Spleen (tissue), 11 donors: ENCODE measurements around the gene SIRPA. TPM values are rescaled to one million over a fixed set of nuclear protein-coding genes. Genes with fewer than 3 reads are reported as not detected.

Source experiments
- DNase-seq: peaks from one replicate; pipeline ENCODE4 v3.0.0-alpha.2; 2020
- H3K27ac ChIP-seq, 8 donors: fragments of 200-600 bp; sonication (generic) in 7 of 8; 1 replicate in 4 of 8; 2 replicates in 4 of 8; pipeline versions ENCODE4 v1.5.0 to v1.8.0; 2016 to 2021; ENCODE audit warnings: inconsistent platforms in 4 of 8, mild to moderate bottlenecking in 4 of 8, moderate library complexity in 1 of 8
- H3K27me3 ChIP-seq, 7 donors: fragments of 200-600 bp; sonication (generic) in 6 of 7; replicated peaks in 1 of 7; 1 replicate in 4 of 7; 2 replicates in 3 of 7; pipeline versions ENCODE4 v1.5.0 to v1.8.0; 2016 to 2021; ENCODE audit warnings: inconsistent platforms in 3 of 7, mild to moderate bottlenecking in 1 of 7
- H3K36me3 ChIP-seq, 6 donors: fragments of 200-600 bp; sonication (generic) in 5 of 6; 1 replicate in 4 of 6; 2 replicates in 2 of 6; pipeline versions ENCODE4 v1.5.0 to v1.8.0; 2016 to 2021; ENCODE audit warnings: inconsistent platforms in 2 of 6
- H3K4me1 ChIP-seq, 6 donors: fragments of 200-600 bp; sonication (generic) in 5 of 6; 1 replicate in 3 of 6; 2 replicates in 3 of 6; pipeline versions ENCODE4 v1.5.0 to v1.8.0; 2016 to 2021; ENCODE audit warnings: inconsistent platforms in 3 of 6
- H3K4me3 ChIP-seq, 8 donors: fragments of 200-600 bp; sonication (generic) in 7 of 8; 1 replicate in 4 of 8; 2 replicates in 4 of 8; pipeline versions ENCODE4 v1.5.0 to v1.8.0; 2016 to 2021; ENCODE audit warnings: inconsistent platforms in 4 of 8, mild to moderate bottlenecking in 4 of 8, moderate library complexity in 2 of 8
- H3K9me3 ChIP-seq, 8 donors: fragments of 200-600 bp; sonication (generic) in 7 of 8; 1 replicate in 4 of 8; 2 replicates in 4 of 8; pipeline versions ENCODE4 v1.5.0 to v1.8.0; 2016 to 2021; ENCODE audit warnings: inconsistent platforms in 4 of 8
- CTCF ChIP-seq, 11 experiments: fragments of 200-600 bp in 7 of 11; fragments of 450-650 bp in 4 of 11; sonication (generic) in 4 of 11; IDR thresholded peaks in 8 of 11; conservative IDR thresholded peaks in 3 of 11; 1 replicate in 7 of 11; 2 replicates in 4 of 11; pipeline versions ENCODE4 v1.4.0 to v1.8.0; 2016 to 2021; ENCODE audit warnings: antibody characterized with exemption in 11 of 11, inconsistent platforms in 4 of 11, mild to moderate bottlenecking in 1 of 11
- POLR2A ChIP-seq, 3 donors: fragments of 450-650 bp; IDR thresholded peaks; one replicate each; pipeline ENCODE4 v1.5.1; 2017; ENCODE audit warnings: antibody characterized with exemption in 3 of 3, mild to moderate bottlenecking in 1 of 3
- POLR2AphosphoS5 ChIP-seq, 3 donors: sonication (generic); formaldehyde crosslinking; IDR thresholded peaks; one replicate each; pipeline ENCODE4 v1.5.1; 2017; ENCODE audit warnings: antibody characterized with exemption in 3 of 3
- WGBS, 5 donors: extraction: QIAGEN DNeasy Blood & Tissue Kit in 3 of 5; methylation state at CpG; one replicate each; pipeline versions ENCODE4 v1.1.5 to v1.1.7; 2013 to 2018; 5-methylcytosine and 5-hydroxymethylcytosine counted together
- intact Hi-C: fragments of 100-400 bp; cut with DNase I; formaldehyde crosslinking; loops from one replicate; pipeline ENCODE4 v1.15.0; 2023; ENCODE audit warnings: low total_unique reads
- polyA plus RNA-seq, 3 donors: library from polyadenylated mRNA; stranded (reverse); fragments of 200-250 nt; gene quantifications; one replicate each; pipeline ENCODE4 v1.2.1, GENCODE V29; 2013
- total RNA-seq, 7 donors: library from RNA; depleted of rRNA in 3 of 7; stranded (reverse); fragments of >200 nt in 3 of 7; fragmentation: NEBNext Ultra II Directional in 4 of 7; extraction: Animal tissue kit (Norgen Biotek cat#: 25700) in 4 of 7; gene quantifications; one replicate each; pipeline versions ENCODE4 v1.1.0 to v1.2.1, GENCODE V29; 2016 to 2021
- donor health status: healthy with polysubstance abuse.
- donor health status: DM: no; HTN: no; CAD: no; lungs with moderate emphysema.
- donor health status: DM: no; HTN: no; CAD: no.
- donor health status: Bipolar disorder and iron deficiency.
- donor health status: healthy.
- donor health status: DM: no; HTN: no; CAD: no.
- donor health status: DM: yes; HTN: yes; CAD: no.

Gene SIRPA
- total and polyA plus RNA-seq, 10 donors, result 9.8 to 104 (median 38.4) TPM

GRCh38 chr20:1847780-1848179, 47.4 kb upstream of the SIRPA start:
- intact Hi-C loops, result no loop called here
- no peaks in the 10 kb centered on the region for H3K36me3 ChIP-seq
- H3K27me3 ChIP-seq, result peaks cover 0 to 6% (median 0%) of the 10 kb centered on the region in 7 donors
- no peak overlapping the region for H3K27ac ChIP-seq
- WGBS, 5 donors, result 94 to 100% (median 97%) methylated on average over 2 of the region's 2 CpGs
- DNase-seq, result no peak
- no peak for TF ChIP-seq POLR2A (IDR thresholded peaks at IDR 0.05)
- TF ChIP-seq CTCF (IDR thresholded peaks at IDR 0.05 in 8 of 11, conservative IDR thresholded peaks at IDR 0.05 in 3 of 11), result no peak
- no peak for TF ChIP-seq POLR2AphosphoS5 (IDR thresholded peaks at IDR 0.05)
- H3K9me3 ChIP-seq, result peaks cover 0 to 14% (median 6%) of the 10 kb centered on the region in 8 donors
- peaks cover 9 to 85% (median 42%) of the 10 kb centered on the region in 6 donors for H3K4me1 ChIP-seq
- H3K4me3 ChIP-seq, result no peak overlapping the region

DNA sequence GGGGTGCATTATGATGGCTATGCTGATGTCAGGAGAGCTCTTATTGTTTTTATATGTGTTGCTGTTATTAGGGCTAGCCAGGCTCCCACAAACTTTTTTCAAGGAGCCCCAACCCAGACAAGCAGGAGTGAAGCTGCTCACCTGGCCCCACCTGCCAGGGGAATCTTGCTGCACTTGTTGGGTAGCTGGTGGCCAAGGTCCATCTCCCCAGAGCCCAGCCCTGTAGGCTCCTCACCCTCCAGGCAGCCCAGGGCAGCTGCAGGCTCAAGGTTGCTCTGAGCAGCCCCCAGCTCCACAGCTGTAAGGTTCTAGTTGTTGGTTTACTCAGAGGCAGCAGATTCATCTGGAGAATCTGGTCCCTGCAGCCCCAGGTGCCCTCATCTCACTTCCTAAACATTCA, 46.8 kb upstream of the SIRPA start:
- H3K4me3 ChIP-seq, result no peak overlapping the region
- peaks cover 0 to 14% (median 6%) of the 10 kb centered on the region in 8 donors for H3K9me3 ChIP-seq
- H3K36me3 ChIP-seq, result no peaks in the 10 kb centered on the region
- TF ChIP-seq CTCF (IDR thresholded peaks at IDR 0.05 in 8 of 11, conservative IDR thresholded peaks at IDR 0.05 in 3 of 11), result no peak
- TF ChIP-seq POLR2AphosphoS5 (IDR thresholded peaks at IDR 0.05), result no peak
- no peak for TF ChIP-seq POLR2A (IDR thresholded peaks at IDR 0.05)
- H3K27ac ChIP-seq, result no peak overlapping the region
- intact Hi-C loops, result no loop called here
- peaks cover 0 to 6% (median 0%) of the 10 kb centered on the region in 7 donors for H3K27me3 ChIP-seq
- H3K4me1 ChIP-seq, result peaks cover 9 to 87% (median 42%) of the 10 kb centered on the region in 6 donors
- no peak for DNase-seq

DNA sequence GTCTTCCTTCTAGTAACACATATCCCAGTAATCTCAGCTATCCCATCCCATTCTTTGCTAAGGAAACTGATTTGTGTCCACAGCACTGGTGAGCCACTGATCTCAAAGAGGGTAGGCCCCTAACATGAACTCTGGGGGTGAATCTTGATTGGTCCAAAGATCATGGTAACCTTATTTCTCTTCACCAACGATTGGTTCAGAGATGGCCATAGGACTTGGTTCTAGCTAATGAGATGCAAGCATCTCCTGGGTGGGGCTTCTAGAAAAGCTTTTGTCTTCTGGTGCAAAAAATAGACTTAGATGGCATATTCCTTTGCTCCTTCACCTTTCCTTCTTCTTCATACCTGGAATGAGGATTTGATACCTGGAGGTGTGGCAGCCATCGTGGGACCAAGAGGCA, 43.8 kb upstream of the SIRPA start:
- intact Hi-C loops, result no loop called here
- Histone ChIP-seq H3K27ac (peak overlapping the region in 7 of 8 donors; percentile 46 to 83 (median 76)), H3K36me3 (no peaks in the 10 kb centered on the region), H3K4me1 (peaks cover 0 to 69% (median 18%) of the 10 kb centered on the region in 6 donors), H3K27me3 (peaks cover 0 to 11% (median 0%) of the 10 kb centered on the region in 7 donors), H3K9me3 (peaks cover 0 to 14% (median 6%) of the 10 kb centered on the region in 8 donors), H3K4me3 (peak overlapping the region in 1 of 8 donors; percentile 16)
- no peak for TF ChIP-seq POLR2AphosphoS5 (IDR thresholded peaks at IDR 0.05)
- TF ChIP-seq CTCF (IDR thresholded peaks at IDR 0.05 in 8 of 11, conservative IDR thresholded peaks at IDR 0.05 in 3 of 11), result no peak
- TF ChIP-seq POLR2A (IDR thresholded peaks at IDR 0.05), result no peak
- WGBS, 5 donors, result 73 to 95% (median 89%) methylated on average over 2 of the region's 2 CpGs
- no peak for DNase-seq

DNA sequence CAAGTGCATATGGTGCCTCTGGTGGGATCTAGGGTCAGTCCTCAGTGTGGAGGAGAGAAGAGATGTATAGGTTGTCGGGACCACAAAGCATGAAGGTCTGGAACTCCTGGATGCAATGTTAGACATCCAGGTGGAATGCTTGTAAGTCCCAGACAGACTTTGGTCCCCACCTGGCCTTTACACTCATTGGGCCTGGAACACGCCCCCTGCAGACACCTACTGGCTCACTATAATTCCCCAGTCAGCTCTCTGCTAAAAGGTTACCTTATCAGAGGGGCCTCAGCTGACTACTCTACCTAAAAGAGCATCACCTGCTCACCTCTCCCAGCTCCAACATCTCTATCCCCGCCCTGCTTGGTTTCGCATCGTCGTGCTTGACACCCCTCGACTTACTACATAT, 41.7 kb upstream of the SIRPA start:
- 80 to 97% (median 86%) methylated on average over 7 of the region's 7 CpGs for WGBS, 5 donors
- no peak for DNase-seq
- H3K4me3 ChIP-seq, result no peak overlapping the region
- no peaks in the 10 kb centered on the region for H3K36me3 ChIP-seq
- peaks cover 0 to 78% (median 30%) of the 10 kb centered on the region in 6 donors for H3K4me1 ChIP-seq
- TF ChIP-seq POLR2AphosphoS5 (IDR thresholded peaks at IDR 0.05), result no peak
- no peak overlapping the region for H3K27ac ChIP-seq
- H3K27me3 ChIP-seq, result peaks cover 0 to 10% (median 0%) of the 10 kb centered on the region in 7 donors
- intact Hi-C loops, result no loop called here
- no peaks in the 10 kb centered on the region for H3K9me3 ChIP-seq

- H3K36me3 ChIP-seq, result no peaks in the 10 kb centered on the region
- H3K27ac ChIP-seq, result no peak overlapping the region
- WGBS, 5 donors, result 71 to 92% (median 78%) methylated on average over 5 of the region's 5 CpGs
- intact Hi-C loops, result no loop called here
- H3K9me3 ChIP-seq, result no peaks in the 10 kb centered on the region
- no peak for DNase-seq
- peaks cover 0 to 10% (median 0%) of the 10 kb centered on the region in 7 donors for H3K27me3 ChIP-seq
- no peak overlapping the region for H3K4me3 ChIP-seq
- no peak for TF ChIP-seq POLR2A (IDR thresholded peaks at IDR 0.05)
- TF ChIP-seq CTCF (IDR thresholded peaks at IDR 0.05 in 8 of 11, conservative IDR thresholded peaks at IDR 0.05 in 3 of 11), result no peak
- TF ChIP-seq POLR2AphosphoS5 (IDR thresholded peaks at IDR 0.05), result no peak
- peaks cover 0 to 78% (median 30%) of the 10 kb centered on the region in 6 donors for H3K4me1 ChIP-seq
Observed at GRCh38 chr20:1854246-1854645, 41.0 kb upstream of the SIRPA start.
